Activated naive CD4-positive, alpha-beta T cell treated with anti-CD3 and anti-CD28 coated beads, Interleukin-2, amount 10 ng/mL, durations not matched to agents 7 days and 5 days (primary cell): ENCODE measurements around the gene C19orf85.

ENCODE experiments used
- CTCF ChIA-PET: fragments of 350-600 bp; sonication (Branson Sonifier 250); formaldehyde crosslinking; loops from one replicate; lab custom pipeline; 2021; ENCODE audit warnings: antibody characterized with exemption; lab: Charles Lee
- DNase-seq: peaks from one replicate; pipeline ENCODE4 v3.0.0-alpha.2; 2020
- H3K27ac Mint-ChIP-seq: one replicate; pipeline ENCODE4 v1.8.0; 2021; ENCODE audit warnings: mild to moderate bottlenecking, moderate library complexity, mixed read lengths
- H3K27me3 Mint-ChIP-seq: one replicate; pipeline ENCODE4 v1.8.0; 2021; ENCODE audit warnings: mild to moderate bottlenecking, mixed read lengths
- H3K36me3 Mint-ChIP-seq: one replicate; pipeline ENCODE4 v1.8.0; 2021; ENCODE audit warnings: mixed read lengths
- H3K4me1 Mint-ChIP-seq: one replicate; pipeline ENCODE4 v1.8.0; 2021; ENCODE audit warnings: mixed read lengths
- H3K4me3 Mint-ChIP-seq: one replicate; pipeline ENCODE4 v1.8.0; 2021; ENCODE audit warnings: mild to moderate bottlenecking, moderate library complexity, mixed read lengths
- H3K9me3 Mint-ChIP-seq: one replicate; pipeline ENCODE4 v1.8.0; 2021; ENCODE audit warnings: mixed read lengths

The C19orf85 gene

GRCh38 chr19:55493645-55494171 lies 29.2 kb upstream of the C19orf85 start:
- no peak overlapping the region for H3K27ac Mint-ChIP-seq
- no peaks in the 10 kb centered on the region for H3K4me1 Mint-ChIP-seq
- peaks cover 71% of the 10 kb centered on the region for H3K27me3 Mint-ChIP-seq
- H3K4me3 Mint-ChIP-seq, result no peak overlapping the region
- CTCF ChIA-PET, result no interaction called here
- no peak for DNase-seq
- H3K9me3 Mint-ChIP-seq, result no peaks in the 10 kb centered on the region
- no peaks in the 10 kb centered on the region for H3K36me3 Mint-ChIP-seq

DNA sequence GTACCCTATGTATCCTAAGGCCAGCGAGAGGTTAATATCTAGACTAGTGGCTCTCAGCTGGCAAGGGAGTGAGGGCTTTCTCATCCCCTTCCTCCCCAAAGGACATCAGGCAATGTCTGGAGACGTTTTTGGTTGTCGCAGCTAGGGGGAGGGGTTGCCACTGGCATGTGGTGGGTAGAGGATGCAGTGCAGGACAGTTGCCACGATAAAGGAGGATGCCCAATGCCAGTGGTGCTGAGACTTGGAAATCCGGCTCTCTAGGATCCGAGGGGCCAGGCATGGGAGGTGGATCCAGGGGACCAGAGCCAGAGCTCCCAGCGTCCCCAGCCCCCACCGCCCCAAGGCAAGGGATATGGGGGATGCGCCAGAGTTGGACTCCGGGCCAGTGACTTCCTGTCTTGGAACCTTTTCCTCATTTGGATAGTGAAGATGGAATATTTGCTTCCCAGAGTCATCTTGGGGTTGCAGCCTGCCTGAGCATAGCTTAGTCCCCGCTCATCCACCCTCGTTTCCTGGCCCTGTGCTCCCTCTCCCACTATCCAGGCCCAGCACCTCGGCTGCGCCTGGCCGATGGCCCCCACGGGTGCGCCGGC lies 28.6 kb upstream of the C19orf85 start:
- H3K4me3 Mint-ChIP-seq, result no peak overlapping the region
- H3K27me3 Mint-ChIP-seq, result peaks cover 75% of the 10 kb centered on the region
- CTCF ChIA-PET, result interaction anchor here (3.2 kb wide), 1 partner anchor 11 kb away, joined by 12 read pairs; no protein-coding TSS in a partner anchor
- no peaks in the 10 kb centered on the region for H3K4me1 Mint-ChIP-seq
- H3K27ac Mint-ChIP-seq, result no peak overlapping the region
- no peaks in the 10 kb centered on the region for H3K9me3 Mint-ChIP-seq
- no peak for DNase-seq
- no peaks in the 10 kb centered on the region for H3K36me3 Mint-ChIP-seq

GRCh38 chr19:55492362-55492944 lies 27.9 kb upstream of the C19orf85 start:
- DNase-seq, result no peak
- Mint-ChIP-seq H3K4me1 (no peaks in the 10 kb centered on the region), H3K4me3 (no peak overlapping the region), H3K9me3 (no peaks in the 10 kb centered on the region), H3K27me3 (peaks cover 75% of the 10 kb centered on the region), H3K36me3 (no peaks in the 10 kb centered on the region), H3K27ac (no peak overlapping the region)
- CTCF ChIA-PET, result interaction anchor here (0.9 to 3.2 kb wide), 2 partner anchors 12 to 31 kb away, joined by 3 to 12 read pairs; no protein-coding TSS in a partner anchor

DNA sequence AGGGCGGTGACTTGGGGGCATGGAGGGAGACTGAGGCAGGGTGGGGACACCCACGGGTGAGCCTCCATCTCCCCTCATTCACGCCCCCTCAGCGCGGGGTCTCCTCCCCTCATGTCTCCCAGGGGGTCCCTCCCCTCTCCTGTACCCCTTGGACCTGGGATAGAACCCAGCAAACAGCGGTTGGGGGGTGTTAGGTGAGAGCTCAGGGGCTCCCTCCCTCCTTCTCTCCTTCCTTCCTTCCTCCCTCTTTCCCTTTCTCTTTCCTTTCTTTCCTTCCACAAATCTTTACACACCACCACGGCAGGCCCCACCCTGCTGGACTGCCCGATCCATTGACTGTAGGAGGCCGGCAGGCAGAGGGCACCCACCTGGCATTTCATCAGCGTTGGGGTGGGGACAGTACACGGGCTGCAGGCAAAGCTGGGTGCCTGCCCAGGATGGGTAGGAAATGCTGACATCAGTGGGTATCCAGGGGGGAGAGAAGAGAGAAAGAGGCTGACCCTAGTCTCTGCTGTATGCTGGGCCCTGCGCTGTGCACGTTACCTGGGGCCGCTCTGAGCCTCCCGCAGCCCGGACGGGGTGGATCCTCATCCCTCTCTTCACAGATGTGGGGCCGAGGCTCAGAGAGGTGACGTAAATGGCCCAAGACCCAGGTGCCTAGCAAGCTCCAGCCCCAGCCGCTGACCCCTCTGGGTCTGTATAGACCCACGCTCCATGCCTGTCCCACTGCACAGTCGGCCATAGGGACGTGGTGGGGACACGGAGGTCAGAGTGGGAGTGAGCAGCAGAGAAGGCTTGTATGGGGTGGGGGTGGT lies 27.2 kb upstream of the C19orf85 start:
- CTCF ChIA-PET, result interaction anchor here (0.9 to 3.2 kb wide), 2 partner anchors 12 to 30 kb away, joined by 3 to 12 read pairs; no protein-coding TSS in a partner anchor
- Mint-ChIP-seq H3K4me1 (no peaks in the 10 kb centered on the region), H3K9me3 (no peaks in the 10 kb centered on the region), H3K4me3 (no peak overlapping the region), H3K27ac (no peak overlapping the region), H3K36me3 (no peaks in the 10 kb centered on the region), H3K27me3 (peaks cover 79% of the 10 kb centered on the region)
- DNase-seq, result no peak

GRCh38 chr19:55490478-55491432 lies 26.2 kb upstream of the C19orf85 start:
- peaks cover 72% of the 10 kb centered on the region for H3K27me3 Mint-ChIP-seq
- H3K9me3 Mint-ChIP-seq, result no peaks in the 10 kb centered on the region
- CTCF ChIA-PET, result interaction anchor here (3.2 kb wide), 1 partner anchor 13 kb away, joined by 12 read pairs; no protein-coding TSS in a partner anchor
- H3K27ac Mint-ChIP-seq, result no peak overlapping the region
- no peak for DNase-seq
- no peaks in the 10 kb centered on the region for H3K36me3 Mint-ChIP-seq
- H3K4me1 Mint-ChIP-seq, result peaks cover 4% of the 10 kb centered on the region
- H3K4me3 Mint-ChIP-seq, result no peak overlapping the region

GRCh38 chr19:55489711-55490477 lies 25.3 kb upstream of the C19orf85 start:
- Mint-ChIP-seq H3K9me3 (no peaks in the 10 kb centered on the region), H3K27ac (no peak overlapping the region), H3K4me3 (no peak overlapping the region), H3K4me1 (peaks cover 5% of the 10 kb centered on the region), H3K36me3 (no peaks in the 10 kb centered on the region), H3K27me3 (peaks cover 71% of the 10 kb centered on the region)
- no peak for DNase-seq
- CTCF ChIA-PET, result interaction anchor here (0.9 to 3.2 kb wide), 2 partner anchors 14 kb away, joined by 5 to 12 read pairs; no protein-coding TSS in a partner anchor

- H3K9me3 Mint-ChIP-seq, result no peaks in the 10 kb centered on the region
- no peak for DNase-seq
- H3K4me1 Mint-ChIP-seq, result peaks cover 8% of the 10 kb centered on the region
- CTCF ChIA-PET, result interaction anchor here (0.9 kb wide), 1 partner anchor 15 kb away, joined by 5 read pairs; no protein-coding TSS in a partner anchor
- H3K27ac Mint-ChIP-seq, result no peak overlapping the region
- H3K27me3 Mint-ChIP-seq, result peaks cover 64% of the 10 kb centered on the region
- H3K4me3 Mint-ChIP-seq, result no peak overlapping the region
- no peaks in the 10 kb centered on the region for H3K36me3 Mint-ChIP-seq
Measured at GRCh38 chr19:55488986-55489710, 24.6 kb upstream of the C19orf85 start.

DNA sequence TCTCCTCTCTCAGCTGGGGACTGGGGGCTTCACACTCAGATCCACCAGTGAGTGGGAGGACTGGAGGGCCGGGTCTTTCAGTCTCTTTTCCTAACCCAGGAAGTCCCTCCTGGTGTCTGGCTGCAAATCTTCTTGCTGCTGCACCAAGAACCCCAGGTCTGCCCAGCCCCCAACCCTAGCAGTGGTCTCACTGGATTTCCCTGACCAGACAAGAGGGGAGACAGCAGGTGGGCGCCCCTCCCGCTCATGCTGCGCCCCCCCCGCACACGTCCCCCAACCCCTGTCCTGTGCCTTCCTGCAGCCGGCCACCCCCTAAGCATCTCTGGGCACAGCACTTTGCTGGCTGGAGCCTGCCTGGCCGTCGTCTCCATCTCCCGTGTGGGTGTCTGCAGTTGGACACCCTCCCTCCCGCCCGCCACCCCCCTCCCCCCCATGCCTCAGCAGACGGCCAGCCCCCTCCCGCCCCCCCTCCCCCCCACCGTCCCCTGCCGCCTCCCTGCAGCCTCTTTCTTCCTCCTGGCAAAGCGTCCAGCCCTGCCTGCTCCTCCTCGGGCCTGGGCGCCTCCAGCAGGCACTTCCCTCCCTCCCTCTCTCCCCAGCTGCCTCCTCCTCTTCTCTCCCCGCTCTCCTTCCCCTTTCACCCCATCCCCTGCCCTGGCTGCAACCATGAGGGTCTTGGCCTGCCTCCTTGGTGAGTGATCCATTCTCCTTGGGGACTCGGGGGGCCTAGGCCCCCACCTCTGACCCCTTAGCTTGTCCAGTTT lies 23.6 kb upstream of the C19orf85 start, which contains the start of gene SSC5D:
SSC5D (plus strand) TSS at position 513 of the 764 bp plus-strand sequence; CDS start at position 667, 154 bp downstream.
- no peak for DNase-seq
- CTCF ChIA-PET, result interaction anchor here (1.4 kb wide), 1 partner anchor 20 kb away, joined by 5 read pairs; no protein-coding TSS in a partner anchor
- Mint-ChIP-seq H3K36me3 (no peaks in the 10 kb centered on the region), H3K4me1 (peaks cover 9% of the 10 kb centered on the region), H3K27me3 (peaks cover 58% of the 10 kb centered on the region), H3K9me3 (no peaks in the 10 kb centered on the region), H3K4me3 (no peak within 1 kb of the TSS), H3K27ac (peak within 1 kb of the TSS; percentile 71)

DNA sequence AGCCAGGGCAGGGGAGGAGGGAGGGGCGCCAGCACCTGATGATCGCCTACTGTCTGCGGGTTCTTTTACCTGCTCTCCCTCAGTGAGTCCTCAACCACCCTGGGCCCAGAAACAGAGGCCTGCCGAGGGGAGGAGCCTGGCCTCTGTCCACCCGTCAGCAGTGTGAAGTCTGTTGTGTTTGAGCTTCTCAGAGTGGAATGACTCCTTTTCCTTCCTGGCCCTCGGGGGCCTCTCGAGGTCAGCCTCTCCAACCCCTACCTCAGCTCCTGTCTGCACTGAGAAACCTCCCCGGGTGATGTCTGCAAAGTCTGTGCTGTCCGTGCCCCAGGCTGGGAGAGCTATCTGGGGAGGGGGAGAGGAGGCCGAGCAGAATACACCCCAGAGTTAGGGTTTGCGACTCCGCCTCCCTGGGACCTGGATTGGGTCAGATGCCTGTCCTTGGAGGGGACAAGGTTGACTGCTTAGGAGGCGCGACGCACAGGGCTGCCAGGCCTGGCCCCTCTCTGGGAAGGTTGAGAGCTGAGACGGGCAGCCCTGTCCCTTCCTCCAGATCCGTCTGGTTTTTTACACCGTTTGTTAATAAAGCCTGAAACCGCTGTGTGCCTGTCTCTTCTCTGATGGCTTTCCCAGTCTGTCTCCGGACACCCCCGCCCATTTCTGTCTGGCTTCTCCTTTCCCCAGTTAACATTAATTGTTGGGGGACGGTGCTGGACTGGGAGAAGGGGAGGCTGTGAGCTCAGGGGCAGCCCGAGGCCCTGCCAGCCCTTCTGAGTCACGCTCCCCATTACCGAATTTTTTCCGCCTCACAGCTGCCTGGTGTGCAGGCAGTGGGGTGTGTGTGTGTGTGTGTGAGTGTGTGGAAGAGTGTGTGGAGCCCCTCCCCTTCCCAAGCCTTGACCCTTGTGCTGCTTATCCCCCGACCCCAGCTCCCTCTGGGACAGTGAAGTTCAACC lies 22.7 kb upstream of the C19orf85 start:
- H3K4me3 Mint-ChIP-seq, result peak overlapping the region; percentile 12
- no peak for DNase-seq
- peaks cover 9% of the 10 kb centered on the region for H3K4me1 Mint-ChIP-seq
- H3K9me3 Mint-ChIP-seq, result no peaks in the 10 kb centered on the region
- CTCF ChIA-PET, result interaction anchor here (1.4 to 4.1 kb wide), 2 partner anchors 17 to 20 kb away, joined by 5 to 23 read pairs; no protein-coding TSS in a partner anchor
- no peaks in the 10 kb centered on the region for H3K36me3 Mint-ChIP-seq
- peak overlapping the region; percentile 71 for H3K27ac Mint-ChIP-seq
- peaks cover 51% of the 10 kb centered on the region for H3K27me3 Mint-ChIP-seq

DNA sequence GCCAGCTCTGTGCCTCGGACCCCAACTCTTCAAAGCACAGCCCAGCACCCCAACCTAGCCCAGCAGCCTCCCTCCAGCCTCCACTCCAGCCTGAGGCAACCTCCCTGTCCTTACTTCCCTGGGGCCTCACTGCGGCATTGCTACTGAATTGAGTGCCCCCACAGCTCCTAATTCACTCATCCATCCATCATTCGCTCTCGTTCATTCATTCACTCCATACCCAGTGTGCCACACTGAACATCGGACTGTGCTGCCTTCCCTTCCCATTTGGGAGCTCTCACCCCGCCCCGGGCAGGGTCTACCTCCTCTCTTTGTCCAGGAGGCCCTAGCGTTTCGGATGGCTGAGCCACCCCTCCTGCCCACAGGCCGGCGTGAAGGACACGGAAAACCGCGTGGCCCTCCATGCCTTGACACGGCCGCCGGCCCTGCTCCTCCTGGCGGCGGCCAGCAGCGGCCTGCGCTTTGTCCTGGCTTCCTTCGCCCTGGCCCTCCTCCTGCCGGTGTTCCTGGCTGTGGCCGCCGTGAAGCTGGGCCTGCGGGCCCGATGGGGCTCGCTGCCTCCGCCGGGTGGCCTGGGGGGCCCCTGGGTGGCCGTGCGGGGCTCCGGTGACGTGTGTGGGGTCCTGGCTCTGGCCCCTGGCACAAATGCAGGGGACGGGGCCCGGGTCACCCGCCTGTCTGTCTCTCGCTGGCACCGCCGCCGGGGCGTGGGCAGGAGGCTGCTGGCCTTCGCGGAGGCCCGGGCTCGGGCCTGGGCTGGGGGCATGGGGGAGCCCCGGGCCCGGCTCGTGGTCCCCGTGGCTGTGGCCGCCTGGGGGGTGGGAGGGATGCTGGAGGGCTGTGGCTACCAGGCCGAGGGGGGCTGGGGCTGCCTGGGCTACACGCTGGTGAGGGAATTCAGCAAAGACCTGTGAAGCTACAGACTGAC lies 21.8 kb upstream of the C19orf85 start:
- CTCF ChIA-PET, result interaction anchor here (1.4 to 4.1 kb wide), 2 partner anchors 18 to 19 kb away, joined by 5 to 23 read pairs; no protein-coding TSS in a partner anchor
- H3K4me3 Mint-ChIP-seq, result peak overlapping the region; percentile 59
- peaks cover 41% of the 10 kb centered on the region for H3K27me3 Mint-ChIP-seq
- no peaks in the 10 kb centered on the region for H3K9me3 Mint-ChIP-seq
- H3K4me1 Mint-ChIP-seq, result peaks cover 9% of the 10 kb centered on the region
- peak overlapping the region; percentile 6 for H3K27ac Mint-ChIP-seq
- no peak for DNase-seq
- no peaks in the 10 kb centered on the region for H3K36me3 Mint-ChIP-seq
